Measurements from ENCODE around the gene ARHGAP45. TPM values are rescaled to one million over a fixed set of nuclear protein-coding genes. Genes with fewer than 3 reads are reported as not detected.

ARHGAP45 gene
- total and polyA plus RNA-seq, 2 of the 8 experiments (the other 6 are each of a cell fraction or from before 2014, with no cell fraction given): 31.4 to 41.8 TPM

GRCh38 chr19:1049106-1049505 is 17.9 kb upstream of the ARHGAP45 start (continued):
- TF ChIP-seq, protein P1, sequence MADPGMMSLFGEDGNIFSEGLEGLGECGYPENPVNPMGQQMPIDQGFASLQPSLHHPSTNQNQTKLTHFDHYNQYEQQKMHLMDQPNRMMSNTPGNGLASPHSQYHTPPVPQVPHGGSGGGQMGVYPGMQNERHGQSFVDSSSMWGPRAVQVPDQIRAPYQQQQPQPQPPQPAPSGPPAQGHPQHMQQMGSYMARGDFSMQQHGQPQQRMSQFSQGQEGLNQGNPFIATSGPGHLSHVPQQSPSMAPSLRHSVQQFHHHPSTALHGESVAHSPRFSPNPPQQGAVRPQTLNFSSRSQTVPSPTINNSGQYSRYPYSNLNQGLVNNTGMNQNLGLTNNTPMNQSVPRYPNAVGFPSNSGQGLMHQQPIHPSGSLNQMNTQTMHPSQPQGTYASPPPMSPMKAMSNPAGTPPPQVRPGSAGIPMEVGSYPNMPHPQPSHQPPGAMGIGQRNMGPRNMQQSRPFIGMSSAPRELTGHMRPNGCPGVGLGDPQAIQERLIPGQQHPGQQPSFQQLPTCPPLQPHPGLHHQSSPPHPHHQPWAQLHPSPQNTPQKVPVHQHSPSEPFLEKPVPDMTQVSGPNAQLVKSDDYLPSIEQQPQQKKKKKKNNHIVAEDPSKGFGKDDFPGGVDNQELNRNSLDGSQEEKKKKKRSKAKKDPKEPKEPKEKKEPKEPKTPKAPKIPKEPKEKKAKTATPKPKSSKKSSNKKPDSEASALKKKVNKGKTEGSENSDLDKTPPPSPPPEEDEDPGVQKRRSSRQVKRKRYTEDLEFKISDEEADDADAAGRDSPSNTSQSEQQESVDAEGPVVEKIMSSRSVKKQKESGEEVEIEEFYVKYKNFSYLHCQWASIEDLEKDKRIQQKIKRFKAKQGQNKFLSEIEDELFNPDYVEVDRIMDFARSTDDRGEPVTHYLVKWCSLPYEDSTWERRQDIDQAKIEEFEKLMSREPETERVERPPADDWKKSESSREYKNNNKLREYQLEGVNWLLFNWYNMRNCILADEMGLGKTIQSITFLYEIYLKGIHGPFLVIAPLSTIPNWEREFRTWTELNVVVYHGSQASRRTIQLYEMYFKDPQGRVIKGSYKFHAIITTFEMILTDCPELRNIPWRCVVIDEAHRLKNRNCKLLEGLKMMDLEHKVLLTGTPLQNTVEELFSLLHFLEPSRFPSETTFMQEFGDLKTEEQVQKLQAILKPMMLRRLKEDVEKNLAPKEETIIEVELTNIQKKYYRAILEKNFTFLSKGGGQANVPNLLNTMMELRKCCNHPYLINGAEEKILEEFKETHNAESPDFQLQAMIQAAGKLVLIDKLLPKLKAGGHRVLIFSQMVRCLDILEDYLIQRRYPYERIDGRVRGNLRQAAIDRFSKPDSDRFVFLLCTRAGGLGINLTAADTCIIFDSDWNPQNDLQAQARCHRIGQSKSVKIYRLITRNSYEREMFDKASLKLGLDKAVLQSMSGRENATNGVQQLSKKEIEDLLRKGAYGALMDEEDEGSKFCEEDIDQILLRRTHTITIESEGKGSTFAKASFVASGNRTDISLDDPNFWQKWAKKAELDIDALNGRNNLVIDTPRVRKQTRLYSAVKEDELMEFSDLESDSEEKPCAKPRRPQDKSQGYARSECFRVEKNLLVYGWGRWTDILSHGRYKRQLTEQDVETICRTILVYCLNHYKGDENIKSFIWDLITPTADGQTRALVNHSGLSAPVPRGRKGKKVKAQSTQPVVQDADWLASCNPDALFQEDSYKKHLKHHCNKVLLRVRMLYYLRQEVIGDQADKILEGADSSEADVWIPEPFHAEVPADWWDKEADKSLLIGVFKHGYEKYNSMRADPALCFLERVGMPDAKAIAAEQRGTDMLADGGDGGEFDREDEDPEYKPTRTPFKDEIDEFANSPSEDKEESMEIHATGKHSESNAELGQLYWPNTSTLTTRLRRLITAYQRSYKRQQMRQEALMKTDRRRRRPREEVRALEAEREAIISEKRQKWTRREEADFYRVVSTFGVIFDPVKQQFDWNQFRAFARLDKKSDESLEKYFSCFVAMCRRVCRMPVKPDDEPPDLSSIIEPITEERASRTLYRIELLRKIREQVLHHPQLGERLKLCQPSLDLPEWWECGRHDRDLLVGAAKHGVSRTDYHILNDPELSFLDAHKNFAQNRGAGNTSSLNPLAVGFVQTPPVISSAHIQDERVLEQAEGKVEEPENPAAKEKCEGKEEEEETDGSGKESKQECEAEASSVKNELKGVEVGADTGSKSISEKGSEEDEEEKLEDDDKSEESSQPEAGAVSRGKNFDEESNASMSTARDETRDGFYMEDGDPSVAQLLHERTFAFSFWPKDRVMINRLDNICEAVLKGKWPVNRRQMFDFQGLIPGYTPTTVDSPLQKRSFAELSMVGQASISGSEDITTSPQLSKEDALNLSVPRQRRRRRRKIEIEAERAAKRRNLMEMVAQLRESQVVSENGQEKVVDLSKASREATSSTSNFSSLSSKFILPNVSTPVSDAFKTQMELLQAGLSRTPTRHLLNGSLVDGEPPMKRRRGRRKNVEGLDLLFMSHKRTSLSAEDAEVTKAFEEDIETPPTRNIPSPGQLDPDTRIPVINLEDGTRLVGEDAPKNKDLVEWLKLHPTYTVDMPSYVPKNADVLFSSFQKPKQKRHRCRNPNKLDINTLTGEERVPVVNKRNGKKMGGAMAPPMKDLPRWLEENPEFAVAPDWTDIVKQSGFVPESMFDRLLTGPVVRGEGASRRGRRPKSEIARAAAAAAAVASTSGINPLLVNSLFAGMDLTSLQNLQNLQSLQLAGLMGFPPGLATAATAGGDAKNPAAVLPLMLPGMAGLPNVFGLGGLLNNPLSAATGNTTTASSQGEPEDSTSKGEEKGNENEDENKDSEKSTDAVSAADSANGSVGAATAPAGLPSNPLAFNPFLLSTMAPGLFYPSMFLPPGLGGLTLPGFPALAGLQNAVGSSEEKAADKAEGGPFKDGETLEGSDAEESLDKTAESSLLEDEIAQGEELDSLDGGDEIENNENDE (IDR thresholded peaks at IDR 0.05; ENCODE audit: insufficient replicate concordance, low read length): no peak
- TF ChIP-seq TCF12 (IDR thresholded peaks at IDR 0.05; ENCODE audit: low read depth, low read length): no peak
- no peak for TF ChIP-seq SIRT6 (IDR thresholded peaks at IDR 0.05; ENCODE audit: low read length)
- TF ChIP-seq FOSL1 (IDR thresholded peaks at IDR 0.05; ENCODE audit: insufficient read depth, low read depth, low read length): no peak
- no peak for TF ChIP-seq GTF2F1 (IDR thresholded peaks at IDR 0.05; ENCODE audit: borderline replicate concordance, low read depth, low read length)
- no peak for TF ChIP-seq CBX8 (IDR thresholded peaks at IDR 0.05; ENCODE audit: borderline replicate concordance, low read depth, low read length)
- no peak for TF ChIP-seq ZNF274 (IDR thresholded peaks at IDR 0.05; ENCODE audit: borderline replicate concordance, extremely low read depth, low read length)
- TF ChIP-seq SIN3A (conservative IDR thresholded peaks at IDR 0.05 in 1 of 2, IDR thresholded peaks at IDR 0.05 in 1 of 2; ENCODE audit: low read depth in 1 of 2, low read length in 2 of 2): no peak
- TF ChIP-seq, protein P2, sequence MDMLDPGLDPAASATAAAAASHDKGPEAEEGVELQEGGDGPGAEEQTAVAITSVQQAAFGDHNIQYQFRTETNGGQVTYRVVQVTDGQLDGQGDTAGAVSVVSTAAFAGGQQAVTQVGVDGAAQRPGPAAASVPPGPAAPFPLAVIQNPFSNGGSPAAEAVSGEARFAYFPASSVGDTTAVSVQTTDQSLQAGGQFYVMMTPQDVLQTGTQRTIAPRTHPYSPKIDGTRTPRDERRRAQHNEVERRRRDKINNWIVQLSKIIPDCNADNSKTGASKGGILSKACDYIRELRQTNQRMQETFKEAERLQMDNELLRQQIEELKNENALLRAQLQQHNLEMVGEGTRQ (IDR thresholded peaks at IDR 0.05; ENCODE audit: low read length): no peak
- no peak for TF ChIP-seq JUN (IDR thresholded peaks at IDR 0.05; ENCODE audit: low read depth, low read length)
